HG03196 (cell line): ENCODE data around the gene TMPRSS3.

ENCODE experiments used
- ATAC-seq: cut with Tn5 transposase; IDR thresholded peaks from one replicate; pipeline ENCODE4 v1.9.1; 2021; ENCODE audit not compliant: unreplicated experiment

The TMPRSS3 gene

DNA sequence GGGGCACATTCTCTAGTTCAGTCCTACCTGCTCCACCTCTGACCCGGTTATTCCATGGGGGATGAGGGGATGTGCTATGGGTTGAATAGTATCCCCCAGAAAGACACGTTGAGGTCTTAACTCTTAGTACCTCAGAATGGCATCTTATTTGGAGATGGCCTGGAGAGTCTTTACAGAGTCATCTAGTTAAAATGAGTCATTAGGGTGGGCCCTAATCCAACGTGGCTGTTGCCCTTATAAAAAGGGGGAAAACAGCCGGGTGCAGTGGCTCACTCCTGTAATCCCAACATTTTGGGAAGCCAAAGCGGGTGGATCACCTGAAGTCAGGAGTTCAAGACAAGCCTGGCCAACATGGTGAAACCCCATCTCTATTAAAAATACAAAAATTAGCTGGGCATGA, 5.7 kb downstream of the TMPRSS3 start:
- no peak for ATAC-seq

DNA sequence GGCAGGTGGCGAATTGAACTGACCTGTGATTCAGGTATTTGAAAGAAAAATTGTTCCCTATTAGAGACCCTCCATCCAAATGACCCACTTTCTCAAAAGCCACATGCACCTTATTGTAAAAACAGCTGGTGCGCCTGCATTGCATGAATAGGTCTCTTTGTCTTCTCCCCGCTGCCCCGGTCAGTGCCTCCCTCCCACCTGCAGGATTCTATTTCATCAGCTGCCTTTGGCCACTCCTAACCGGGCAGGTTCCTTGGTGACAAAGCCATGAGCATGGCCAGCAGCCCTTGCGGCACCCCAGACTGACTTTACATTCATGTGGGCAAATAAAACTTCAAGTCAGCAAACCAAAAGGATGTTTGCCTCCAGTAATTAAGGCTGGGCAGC, 6.4 kb downstream of the TMPRSS3 start:
- no peak for ATAC-seq

DNA sequence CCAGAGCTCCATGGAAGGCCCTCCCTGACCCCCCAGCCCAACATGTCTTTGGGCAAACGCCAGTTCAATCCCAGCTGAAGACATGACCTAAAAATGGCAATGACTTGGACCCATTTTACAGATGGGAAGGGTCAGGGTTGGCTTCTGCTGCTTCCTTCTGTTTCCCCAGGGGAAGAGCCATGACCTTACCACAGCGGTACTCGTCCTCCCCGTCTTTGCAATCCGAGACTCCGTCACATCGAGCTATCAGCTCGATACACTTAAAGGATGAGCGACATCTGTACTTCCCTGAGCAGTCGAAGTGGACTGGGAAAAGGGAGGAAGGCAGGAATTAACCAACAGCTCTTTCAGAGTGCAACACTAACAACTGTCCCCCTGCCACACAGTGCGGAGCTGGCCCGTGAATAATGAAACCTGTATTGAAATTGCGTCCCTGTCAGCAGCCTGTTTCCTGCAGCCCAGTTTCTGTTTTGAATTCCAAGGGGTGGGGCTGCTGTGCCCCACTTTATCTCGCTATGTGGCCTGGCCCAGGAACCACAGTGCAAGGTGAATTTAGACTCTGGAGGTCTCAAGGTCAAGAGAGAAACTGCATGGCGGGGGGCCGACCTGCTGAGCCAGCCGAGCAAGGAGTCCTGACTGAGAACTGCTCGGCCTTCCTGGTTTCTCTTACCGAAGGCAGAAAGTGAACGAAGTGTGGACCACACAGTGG, 7.0 kb downstream of the TMPRSS3 start:
- no peak for ATAC-seq

DNA sequence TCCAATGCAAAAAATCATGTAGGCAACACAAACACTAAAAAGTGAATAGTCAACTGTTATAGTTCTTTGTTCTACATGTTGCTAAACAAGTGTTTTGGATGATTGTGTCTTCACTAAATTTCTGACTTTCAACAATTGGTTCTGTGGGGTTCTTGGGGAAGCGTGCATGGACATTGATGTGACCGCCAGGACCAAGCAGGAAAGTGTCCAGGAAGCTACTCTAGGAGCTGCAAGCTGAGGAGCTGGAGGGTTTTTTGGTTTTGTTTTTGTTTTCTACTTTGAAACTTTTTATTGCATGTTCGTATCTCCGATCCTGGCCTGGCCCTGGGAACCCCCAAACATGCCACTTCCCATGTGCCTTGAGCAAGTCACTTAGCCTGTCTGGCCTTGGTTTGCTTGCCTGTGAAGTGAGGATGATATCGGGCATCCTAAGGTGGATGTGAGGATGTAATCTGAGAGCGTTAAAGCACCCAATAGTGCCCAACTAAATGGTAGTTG, 8.0 kb downstream of the TMPRSS3 start:
- no peak for ATAC-seq

DNA sequence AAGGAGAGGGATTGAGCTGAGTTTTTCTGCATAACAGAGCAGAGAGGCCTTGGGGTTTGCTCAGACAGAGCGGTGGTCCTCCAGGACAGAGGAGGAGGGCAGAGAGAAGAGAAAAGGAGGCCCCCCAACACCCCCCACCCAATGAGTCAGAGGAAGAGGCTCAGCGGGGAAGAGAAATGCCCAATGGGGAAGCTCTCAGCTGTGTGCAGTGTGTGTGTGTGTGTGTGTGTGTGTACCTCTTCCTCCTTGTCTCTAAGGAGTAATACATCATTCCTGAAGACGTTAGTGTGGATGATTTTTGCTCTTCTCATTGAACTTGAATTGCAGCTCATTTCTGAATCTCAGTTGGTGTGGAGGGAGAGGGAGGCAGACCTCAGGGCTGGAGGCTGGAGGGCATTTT, 8.7 kb downstream of the TMPRSS3 start:
- ATAC-seq = no peak

DNA sequence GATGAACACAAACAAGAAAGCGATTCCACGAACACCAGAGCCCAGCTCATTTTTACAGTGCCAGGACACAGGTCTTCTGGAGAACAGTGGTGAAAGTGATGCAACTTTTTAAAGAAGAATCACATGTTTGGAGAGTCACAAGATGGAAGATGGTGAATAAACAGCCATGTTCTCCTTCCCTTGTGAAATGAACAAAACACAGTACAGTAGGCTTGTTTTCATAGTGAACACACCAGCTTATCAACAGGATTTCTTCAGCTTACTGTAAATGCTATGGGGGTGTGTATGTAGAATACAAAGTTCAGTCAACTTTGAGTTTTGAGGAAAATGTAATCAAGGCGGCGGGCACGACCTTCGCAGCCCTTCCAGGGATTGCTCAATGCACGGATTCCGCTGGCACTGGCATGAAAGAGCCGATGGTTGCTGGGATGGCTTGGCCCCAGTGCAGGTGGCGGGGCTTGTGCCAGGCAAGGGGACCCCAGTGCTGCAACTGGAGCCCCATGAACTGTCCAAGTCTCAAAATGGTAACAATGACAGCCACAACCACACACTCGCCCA, 9.7 kb downstream of the TMPRSS3 start:
- ATAC-seq = no peak

DNA sequence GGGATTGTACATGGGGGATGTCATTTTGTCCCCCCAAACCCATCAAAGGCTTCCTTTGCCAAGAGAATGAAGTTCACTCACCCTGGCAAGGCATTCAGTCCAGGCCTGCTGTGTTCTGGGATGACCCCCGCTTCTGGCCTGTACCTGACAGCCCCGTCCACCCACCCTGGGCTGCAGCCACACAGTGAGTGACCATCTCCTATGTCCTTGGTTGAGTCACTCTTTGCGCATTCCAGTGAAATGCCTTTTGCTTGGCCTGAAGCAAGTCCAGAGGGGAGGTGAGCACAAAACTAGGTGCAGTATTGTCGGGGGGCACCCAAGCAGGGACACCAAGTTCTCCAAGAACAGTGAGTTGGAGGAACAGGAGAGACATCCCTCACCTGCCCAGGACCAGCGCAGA, 10.2 kb downstream of the TMPRSS3 start:
- no peak for ATAC-seq

DNA sequence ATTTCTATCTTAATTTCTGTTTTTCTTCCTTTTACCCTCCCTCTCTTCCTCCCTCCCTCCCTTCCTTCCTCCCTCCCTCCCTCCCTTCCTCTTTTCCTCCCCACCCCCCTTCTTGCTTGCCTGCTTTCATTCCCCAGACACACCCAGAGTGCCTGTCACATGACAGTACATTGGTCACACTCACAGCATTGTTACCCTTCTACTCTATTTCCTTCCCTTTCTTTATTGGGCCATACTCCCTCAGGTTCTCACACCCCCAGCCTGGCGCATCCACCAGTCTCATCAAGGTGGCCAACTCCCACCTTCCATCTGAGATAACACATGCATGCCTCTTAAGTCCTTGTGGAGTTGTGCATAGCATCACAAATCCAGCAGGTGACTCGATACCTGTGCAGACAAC, 10.9 kb downstream of the TMPRSS3 start:
- no peak for ATAC-seq

DNA sequence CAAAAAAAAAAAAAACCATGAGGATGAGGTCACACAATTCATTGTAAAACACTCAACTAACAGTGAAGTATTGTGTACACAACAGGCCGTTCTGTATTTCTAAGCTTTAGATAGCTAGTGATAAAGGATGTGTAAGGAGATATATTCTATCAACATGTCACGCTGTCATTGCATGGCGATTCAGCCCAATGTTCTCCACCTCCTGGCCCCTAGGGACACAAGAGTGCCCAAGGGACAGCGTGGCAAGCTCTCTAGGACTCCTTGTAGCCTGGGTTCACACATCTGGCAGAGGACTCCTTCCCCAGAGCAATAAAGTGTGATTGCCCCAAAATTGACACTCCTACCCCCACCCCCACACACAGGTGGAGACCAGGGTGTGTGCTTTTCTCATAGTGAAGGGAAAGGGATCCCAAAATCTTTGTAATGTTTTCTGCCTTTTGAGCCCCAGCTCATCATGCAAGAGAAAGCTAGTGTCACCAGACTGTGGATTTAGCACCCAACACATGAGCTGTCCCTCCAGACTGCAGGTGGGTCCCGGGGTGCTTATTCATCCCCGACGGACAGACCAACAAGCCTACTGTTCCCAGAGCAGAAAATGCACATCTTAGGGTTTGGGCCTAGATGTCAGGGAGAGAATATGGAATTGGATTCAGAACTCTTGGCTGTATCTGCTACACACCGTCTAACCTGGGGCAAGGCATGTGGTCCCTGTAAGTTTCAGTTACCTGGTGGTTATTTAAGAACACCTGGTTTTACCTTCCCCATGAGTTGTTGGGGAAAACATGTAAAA, 11.5 kb downstream of the TMPRSS3 start:
- ATAC-seq = no peak

DNA sequence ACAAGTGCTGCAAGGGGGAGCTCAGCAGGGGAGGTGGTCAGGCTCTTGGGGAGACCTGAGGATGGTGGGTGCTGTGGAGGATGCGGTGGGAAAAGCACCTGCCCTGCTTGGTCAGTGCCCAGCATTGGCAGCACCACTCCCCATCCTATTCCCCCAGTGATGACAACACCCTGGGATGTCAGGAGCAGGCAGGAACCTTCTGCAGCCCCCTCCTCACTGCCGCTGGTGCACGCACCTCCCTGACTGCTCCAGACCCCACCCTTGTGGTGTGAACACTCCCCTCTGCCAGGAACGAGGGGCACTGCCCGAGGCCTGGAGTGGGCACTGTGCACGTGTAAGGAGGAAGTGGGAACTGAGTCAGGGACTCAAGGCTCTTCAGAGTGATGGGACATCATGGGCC, 12.5 kb downstream of the TMPRSS3 start:
- ATAC-seq = no peak

DNA sequence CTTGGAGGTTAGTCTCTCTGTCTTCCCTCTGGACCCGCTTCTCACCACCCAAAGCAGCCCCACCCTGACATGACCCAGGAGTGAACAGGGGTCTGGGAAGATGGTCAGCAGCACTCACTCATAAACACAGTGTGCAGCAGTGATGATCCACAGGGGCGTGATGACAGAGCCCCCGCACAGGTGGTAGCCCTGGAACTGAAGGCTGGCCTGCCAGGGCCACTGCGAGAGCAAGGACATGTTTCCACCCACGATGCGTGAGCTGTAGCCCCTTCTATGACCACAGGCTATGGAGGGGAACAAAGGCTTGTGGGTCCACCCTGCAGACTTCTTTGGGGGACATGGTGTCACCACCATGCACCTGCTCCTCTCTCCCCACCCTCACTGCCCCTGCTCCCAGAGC, 12.9 kb downstream of the TMPRSS3 start:
- ATAC-seq = no peak

DNA sequence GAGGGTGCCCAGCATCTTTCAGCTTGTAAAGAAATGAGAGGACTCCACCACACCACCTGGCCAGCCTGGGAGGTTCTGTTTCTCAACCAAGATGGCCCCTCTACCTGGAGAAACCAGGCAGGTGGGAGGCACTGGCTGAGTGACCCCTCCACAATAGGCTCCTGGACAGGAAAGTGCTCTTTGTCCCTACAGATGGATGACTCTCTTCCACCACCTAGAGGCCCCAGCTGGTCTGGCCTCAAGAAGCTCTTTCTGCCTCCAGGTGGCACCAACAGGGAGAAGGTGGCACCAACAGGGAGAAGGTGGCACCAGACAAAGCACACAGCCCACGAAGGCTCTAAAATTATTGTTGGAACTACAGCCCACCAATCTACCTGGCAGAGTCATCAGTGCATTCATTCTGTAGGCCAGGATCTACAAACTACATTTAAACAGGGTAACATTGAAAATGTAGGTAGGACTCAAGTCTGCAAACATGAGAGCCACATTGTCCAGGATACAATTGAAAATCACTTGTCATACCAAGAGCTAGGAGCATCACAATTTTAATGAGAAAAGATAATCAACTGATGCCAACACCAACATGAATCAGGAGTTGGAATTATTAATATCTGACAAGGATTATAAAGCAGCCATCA, 14.4 kb downstream of the TMPRSS3 start:
- ATAC-seq = no peak

DNA sequence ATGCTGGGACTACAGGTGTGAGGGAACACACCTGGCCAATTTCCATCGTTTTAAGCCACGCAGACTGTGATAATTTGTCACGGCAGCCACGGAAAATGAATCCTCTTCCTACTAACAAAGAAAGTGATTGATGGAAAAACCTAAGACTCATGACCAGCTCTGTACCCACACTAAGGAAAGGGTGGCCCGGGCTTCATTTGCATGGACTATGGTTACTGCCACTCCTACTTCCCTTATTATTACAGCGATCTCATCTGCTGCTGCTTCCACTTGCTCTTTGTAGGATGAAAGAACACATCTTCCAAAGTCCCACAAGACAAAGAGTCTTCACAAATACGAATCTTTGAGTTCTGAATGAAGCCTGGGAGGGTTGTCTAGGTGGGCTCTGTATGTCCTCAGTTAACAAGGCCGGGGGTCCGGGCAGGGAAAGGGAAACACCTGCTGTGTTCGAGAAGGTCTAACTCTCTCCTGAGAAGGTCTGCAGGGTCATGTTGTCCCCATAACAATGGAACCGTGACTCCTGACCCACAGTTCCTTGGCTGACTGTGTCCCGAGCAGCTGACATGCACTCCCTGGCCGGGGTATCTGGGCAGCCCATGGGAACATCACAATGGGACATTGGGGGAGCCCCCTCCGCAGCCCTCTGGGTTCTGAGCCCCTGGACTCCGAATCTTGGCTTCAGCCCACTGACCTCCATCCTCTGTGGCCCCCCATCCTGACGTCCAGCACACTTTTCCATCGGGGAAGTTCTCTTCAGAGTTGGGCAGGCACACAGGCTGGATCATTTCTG, 16.2 kb downstream of the TMPRSS3 start:
- no peak for ATAC-seq

DNA sequence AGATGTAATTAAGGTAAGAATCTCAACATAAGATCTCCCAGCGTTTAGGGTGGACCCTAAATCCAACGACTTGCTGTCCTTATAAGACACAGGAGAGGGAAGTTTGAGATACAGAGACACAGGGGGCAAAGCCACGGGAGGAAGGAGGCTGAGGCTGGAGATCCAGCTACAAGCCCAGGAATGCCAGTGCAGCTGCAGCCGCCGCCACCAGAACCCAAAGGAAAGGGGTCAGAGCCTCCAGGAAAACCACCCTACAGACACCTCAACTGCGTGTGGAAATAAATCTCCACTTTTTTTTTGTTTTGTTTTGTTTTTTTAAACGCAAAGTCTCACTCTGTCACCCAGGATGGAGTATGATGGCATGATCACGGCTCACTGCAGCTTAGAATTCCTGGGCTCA, 17.4 kb downstream of the TMPRSS3 start:
- ATAC-seq = no peak

DNA sequence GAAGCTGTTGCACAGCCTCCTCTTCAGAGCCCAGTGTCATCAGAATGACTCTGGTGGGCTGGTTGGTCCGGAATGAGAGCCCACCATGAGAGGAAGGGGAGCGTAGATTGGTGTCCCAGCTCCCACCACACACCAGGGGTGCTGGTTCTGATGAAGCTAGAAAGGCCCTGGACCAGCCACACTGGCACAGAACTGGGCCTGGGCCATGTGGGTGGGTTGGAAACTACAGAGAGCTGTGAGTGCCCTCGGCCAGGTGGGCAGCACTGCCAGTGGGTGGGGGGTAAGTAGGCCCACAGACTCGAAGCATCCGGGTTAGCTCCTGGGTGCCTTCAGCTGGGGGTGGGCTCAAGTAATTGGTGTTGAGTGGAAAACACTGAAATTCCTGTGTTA, 17.9 kb downstream of the TMPRSS3 start:
- ATAC-seq = no peak

DNA sequence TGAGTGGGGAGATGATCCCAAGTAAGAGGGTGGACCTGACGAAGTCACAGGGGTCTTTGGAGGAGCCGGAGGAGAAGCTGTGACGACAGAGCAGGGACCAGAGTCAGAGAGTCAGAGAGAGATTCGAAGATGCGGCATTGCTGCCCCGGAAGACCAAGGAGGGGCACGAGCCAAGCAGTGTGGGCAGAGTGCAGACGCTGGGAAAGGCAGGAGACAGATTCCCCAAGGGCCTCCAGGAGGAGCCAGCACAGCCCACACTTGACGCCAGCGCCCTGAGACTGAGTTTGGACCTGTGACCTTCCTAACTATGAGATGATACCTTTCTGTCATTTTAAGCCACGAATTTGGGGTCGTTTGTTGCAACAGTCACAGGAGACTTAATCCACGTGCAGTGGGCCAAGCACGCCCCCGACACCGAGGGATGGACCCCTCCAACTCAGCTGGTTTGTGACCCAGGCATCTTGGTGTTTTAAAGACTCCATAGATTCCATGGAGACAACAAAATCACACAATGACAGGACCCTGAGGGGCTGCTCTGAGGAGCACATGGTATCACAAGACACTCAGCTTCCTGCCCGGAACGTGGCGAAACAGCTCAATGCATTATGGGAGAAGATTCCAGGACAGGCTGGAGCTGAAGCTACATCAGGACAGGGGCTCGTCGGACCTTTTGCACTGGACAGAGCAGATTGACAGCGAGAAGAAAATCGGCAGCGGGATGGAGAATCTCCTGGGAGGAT, 18.5 kb downstream of the TMPRSS3 start:
- ATAC-seq = no peak

DNA sequence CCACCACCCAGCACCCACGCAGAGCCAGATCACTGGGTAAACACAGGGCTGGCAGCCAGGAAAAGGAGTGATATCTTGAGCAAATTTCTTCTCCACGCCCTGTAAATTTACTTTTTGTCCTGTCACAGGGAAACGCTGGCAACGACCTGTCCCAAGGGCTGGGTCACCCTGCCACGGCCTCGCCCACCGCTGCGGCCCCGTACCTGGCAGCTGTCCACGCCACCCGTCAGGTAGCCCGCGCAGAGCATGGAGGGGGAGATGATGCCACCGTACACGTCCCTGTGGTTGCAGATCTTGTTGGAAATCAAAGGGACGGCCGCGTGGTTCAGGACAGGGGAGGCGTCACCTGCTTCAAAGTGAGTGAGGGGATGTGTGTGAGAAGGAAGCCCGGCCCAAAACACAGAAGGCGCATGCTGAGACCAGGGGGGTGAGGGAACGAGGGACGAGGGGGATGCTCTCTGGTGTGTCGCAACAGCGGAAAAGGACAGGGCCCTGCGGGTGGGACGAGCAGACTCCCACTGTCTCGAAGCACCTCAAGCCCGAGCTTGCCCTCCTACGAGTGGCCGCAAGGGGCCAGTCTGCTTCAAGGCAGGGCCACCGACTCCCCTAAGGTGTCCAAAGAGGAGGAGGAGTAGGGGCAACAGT, 19.4 kb downstream of the TMPRSS3 start:
- ATAC-seq = no peak

DNA sequence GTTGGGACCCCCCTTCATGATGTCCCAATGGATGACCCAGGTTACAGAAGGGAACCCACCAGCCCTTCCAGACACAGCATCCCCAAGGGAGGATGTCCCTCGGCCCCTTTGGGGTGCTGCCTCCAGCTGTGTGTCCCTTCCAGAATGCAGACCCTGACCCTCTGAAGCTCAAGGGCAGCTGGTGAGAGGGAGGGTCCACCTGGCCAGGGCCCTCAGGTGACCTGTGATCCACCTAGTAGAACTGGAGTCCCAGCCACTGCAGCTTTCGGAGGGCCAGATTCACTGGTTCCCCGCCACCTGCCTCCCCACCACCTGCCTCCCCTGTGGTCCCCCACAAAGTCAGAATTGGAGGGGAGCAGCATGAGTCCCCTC, 19.9 kb downstream of the TMPRSS3 start:
- ATAC-seq = no peak

DNA sequence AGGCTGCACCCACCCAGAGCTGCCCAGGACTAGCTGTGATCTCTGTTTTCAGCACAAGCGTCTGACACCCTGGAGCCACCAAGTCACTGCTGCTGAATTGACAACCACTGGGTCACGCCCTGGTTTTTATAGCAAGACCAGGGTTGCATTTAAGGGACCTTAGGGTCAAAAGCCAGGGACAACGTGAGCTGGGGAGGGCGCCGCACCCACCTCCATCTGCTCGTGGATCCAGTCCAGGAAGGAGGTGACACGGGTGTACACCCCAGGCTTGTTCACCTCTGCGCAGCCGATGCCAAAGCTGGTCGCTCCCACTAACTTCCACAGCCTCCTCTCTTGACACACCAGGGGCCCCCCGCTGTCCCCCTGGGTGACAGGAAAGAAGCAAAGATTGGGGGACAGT, 20.3 kb downstream of the TMPRSS3 start:
- ATAC-seq = no peak
